NK-92 treated with Interleukin-12 subunit alpha and Interleukin-12 subunit beta, amount 100 ng/mL, for 24 hours (cell line): ENCODE results near the gene SIK2.
"Not testable (repeated sequence)": the region's sequence is repeated elsewhere in the genome, so short reads cannot be mapped to it uniquely, and the experiment has no call there.

Experiments
- DNase-seq: peaks from one replicate; lab custom pipeline; 2025; lab: John Stamatoyannopoulos, UW

Gene SIK2

GRCh38 chr11:111658493-111658892 is 56.2 kb downstream of the SIK2 start:
- DNase-seq = not testable (repeated sequence)

DNA sequence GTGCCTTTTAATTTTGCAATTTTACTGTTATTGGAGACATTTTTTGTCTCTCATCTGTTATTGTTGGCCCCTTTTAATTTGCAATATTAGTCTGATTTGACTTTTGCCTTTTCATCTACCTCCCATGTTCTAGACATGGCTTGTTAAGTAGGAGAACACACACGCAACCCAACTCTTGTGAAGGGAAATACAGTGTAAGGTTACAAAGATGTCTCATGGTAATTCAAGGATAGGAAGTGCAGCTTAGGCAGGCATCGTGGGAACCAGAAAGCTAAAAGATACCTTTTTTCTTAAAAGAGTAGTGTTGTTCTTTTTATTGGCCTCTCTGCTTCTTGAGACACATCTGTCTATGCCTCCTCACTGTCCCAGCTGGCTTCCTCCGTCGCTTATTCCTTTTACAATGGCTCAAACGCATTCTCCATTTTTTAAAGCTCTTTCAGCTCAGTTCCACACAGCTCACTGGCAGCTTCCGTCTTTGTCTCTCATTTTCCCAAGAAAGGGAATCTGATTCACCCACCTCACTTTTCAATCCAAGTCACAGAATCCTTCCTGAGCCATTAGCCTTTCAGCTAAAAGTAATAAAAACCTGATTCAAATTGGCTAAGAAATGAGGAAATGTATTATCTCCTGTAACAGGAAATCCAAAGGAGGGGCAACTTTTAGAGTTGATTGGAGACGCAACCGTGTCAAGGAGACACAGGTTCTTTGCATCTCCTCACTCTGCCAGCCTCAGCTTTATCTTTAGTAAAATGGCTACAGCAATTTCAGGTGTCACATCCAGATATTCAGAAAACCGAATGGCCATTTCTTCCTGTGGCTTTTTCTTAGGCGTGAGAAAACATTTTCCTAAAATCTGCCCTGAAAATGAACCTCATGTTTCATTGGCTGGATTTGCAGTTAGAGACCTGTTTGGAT is 57.2 kb downstream of the SIK2 start:
- no peak for DNase-seq

DNA sequence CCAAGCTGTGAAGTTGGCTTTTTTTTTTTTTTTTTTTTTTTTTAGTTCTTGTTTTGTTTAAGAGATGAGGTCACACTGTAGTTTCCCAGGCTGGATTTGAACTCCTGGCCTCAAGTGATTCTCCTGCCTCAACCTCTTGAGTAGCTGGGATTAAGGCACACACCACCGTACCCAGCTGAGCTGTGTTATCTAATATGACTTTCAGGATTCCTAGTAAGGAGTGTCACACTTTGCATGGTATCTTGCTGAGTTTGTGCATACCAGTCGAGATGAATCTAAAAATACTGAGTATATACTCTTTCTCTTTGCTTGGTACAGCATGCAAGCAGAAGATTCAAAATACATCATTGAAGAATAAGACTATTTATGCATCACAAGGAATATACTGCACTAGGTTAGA is 58.6 kb downstream of the SIK2 start:
- DNase-seq = no peak

GRCh38 chr11:111663820-111664219 is 61.6 kb downstream of the SIK2 start:
- DNase-seq = no peak

DNA sequence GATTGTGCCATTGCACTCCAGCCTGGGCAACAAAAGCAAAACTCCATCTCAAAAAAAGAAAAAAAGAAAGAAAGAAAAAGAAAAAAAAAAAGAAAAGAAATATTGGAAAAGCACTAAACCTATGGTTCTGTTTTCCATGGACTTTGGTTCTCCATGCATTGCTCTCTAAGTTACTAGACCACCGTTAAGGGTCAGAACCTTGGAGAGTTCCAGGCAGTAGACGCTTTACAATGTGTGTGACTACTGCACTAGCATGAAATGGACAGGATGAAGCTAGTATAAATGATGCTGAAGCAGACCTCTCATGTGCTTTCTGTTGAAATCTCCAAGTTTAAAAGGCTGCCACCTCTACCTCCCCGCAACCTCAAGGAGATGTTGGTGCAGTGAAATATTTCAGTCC is 63.5 kb downstream of the SIK2 start:
- no peak for DNase-seq

DNA sequence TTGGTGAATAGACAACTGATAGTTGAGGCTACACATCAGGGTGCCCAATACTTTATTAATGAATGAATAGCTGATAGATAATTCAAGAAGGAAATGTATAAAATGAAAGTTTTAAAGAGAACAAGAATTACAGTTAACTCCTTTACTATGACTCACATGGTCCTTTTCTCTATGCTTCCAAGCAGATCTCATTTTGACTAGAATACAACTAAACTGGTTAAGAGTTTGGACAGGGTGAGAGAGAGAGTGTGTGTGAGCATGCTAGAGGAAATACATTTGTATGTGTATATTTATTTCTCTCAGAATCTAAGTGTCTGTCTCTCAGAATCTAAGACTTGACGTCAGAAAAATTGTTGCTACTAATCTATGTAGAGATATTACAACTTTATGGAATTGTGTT is 66.7 kb downstream of the SIK2 start:
- DNase-seq = no peak

- no peak for DNase-seq
Measured at GRCh38 chr11:111671383-111671782, 69.1 kb downstream of the SIK2 start.

DNA sequence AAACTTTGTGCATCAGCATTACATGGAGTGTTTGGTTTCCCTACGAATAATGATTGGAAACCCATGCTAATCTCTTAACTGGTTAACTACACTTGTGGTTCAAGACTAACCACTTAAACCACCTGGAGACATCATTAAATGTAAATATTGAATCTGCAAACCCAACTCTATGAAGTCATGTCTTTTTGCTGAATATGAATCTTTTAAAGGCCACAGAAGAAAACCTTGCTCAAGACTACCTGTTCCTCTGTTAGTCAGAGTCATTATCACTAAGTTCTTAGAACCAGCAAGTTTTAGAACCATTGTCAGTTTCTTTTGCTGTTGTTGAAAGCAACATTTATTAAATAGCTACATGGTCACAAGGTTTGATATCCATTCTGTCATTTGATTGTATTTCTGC is 70.7 kb downstream of the SIK2 start:
- DNase-seq = no peak

GRCh38 chr11:111674941-111675340 is 72.7 kb downstream of the SIK2 start:
- DNase-seq = no peak

GRCh38 chr11:111675891-111676290 is 73.6 kb downstream of the SIK2 start:
- no peak for DNase-seq

DNA sequence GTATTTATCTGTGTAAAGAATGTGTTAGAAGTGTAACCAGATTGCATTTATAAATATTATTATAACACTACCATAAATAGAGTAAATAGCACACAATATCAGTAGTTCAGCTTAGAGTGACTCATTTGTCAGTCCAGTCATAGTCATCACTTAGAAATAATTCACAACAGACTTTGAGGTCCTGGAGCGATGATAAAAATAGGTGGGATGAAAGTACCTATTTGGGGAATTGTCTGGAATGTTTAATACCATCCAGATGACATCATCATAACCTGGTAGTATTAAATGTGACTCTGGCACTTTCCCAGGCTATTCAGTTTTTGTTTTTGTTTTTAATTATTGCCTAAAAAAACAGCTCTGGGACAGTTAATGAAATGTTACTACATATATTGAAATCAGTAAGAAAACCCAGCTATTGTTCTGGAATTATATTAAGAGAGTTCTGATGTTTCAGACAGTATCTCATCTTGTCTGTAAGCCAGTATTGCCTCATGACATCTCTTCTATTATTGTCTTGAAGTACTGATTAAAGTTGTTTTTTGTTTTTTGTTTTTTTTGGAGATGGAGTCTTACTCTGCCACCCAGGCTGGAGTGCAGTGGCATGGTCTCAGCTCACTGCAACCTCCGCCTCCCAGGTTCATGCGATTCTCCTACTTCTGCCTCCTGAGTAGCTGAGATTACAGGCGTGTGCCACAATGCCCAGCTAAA is 74.8 kb downstream of the SIK2 start:
- no peak for DNase-seq

DNA sequence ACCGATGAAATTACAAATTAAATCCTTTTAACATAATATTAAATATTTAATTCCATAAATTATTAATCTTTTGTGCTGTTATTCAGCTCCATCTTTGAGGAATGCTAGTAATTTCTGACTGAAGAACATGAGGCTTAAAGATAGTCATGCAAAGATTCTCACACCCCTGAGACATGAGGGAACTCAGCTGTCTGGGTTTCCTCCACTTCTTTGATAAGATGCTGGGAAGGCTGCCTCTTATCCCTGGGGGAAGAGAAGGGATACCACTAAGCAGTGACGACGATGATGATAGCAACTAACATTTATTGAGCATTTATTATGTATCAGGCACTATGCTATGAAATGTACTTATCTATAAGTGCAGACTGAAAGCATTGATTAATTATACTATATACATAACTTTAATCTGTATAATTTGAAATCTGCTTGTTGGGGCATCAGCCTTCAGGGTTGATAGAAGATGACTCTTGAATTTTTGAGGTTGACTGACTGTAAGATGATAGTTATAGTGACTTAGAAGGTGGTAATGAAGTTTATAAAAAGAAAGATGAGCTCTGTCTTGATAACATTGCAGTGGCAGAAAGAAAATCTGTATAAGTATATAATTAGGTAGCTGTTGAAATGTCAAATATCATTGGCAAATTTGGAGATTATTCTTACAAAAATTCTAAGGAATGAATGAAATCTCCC is 78.4 kb downstream of the SIK2 start:
- no peak for DNase-seq

- no peak for DNase-seq
Measured at GRCh38 chr11:111683806-111684205, 81.6 kb downstream of the SIK2 start.

- no peak for DNase-seq
Measured at GRCh38 chr11:111684251-111684650, 82.0 kb downstream of the SIK2 start.

DNA sequence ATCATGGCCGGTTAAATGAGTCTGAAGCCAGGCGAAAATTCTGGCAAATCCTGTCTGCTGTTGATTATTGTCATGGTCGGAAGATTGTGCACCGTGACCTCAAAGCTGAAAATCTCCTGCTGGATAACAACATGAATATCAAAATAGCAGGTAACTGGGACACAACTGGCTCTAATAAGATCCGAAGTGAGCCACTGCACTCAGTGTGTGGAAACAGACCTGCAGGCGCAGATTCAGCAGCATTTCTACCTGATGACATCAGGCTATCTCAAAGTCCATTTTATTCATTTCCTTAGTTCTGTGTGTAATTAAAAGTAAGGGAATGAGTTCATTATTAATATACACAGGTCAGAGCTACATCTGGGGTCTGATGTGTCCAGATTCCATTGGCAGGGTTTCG is 85.8 kb downstream of the SIK2 start:
- no peak for DNase-seq

DNA sequence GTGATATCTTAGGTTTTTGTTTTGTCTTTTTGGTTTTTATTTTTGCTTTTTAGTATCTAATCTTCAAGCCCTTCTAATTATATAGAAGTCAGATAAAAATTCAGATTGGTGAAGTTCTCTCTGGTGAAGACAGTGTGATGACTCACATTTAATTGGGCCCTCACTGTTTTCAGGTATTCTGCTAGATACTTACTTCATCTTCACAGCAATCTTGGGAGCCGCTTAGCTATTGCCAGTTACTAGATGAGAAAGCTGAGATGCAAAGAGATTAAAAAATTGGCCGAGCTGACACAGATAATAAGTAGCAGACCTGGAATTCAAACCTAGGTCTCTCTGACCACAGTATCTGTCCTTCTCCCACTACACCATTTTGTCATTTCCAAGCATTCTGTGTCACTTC is 88.9 kb downstream of the SIK2 start:
- DNase-seq = no peak

GRCh38 chr11:111691741-111692140 is 89.5 kb downstream of the SIK2 start:
- no peak for DNase-seq

- no peak for DNase-seq
Measured at GRCh38 chr11:111693224-111693937, 91.1 kb downstream of the SIK2 start.

DNA sequence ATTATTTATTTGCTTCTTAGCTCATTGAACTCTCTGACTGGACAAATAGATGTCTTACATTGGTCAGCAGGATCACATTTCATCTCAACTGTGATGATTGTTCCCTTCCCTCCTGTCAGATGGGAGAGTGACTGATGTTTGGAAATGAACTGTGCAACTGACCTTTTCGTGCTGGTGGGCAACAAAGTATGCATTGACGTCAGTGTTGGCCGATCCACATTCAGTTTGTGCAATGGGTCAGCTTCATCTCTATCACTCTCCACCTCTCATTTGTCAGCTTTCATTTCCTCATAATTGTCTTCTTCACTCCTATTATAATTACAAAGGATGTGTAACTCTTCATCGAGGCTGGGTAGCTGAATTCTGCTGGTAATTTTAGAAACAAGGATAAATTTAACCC is 92.6 kb downstream of the SIK2 start:
- no peak for DNase-seq

- DNase-seq = no peak
Measured at GRCh38 chr11:111696556-111696955, 94.3 kb downstream of the SIK2 start.

DNA sequence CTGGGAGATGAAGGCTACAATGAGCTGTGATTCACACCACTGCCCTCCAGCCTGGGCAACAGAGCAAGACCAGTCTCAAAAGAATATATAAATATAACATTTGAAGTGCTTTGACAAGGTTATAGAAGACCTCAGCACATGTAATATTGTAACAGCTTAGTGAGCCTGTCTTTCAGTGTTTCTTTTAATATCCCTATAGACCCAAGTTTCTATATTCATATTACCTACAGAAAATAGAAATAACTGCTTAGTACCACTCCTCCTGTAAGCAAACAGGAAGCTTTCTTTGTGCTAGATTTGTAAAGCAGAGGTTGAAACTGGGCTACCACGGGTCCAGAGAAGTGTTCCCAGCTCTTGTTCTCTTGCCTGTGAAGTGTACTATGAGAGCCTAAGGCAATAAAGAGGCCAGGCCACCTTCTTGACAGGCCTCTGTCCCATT is 95.7 kb downstream of the SIK2 start:
- no peak for DNase-seq
